ENCODE measurements around the gene ZNF654. TPM values are rescaled to one million over a fixed set of nuclear protein-coding genes. Genes with fewer than 3 reads are reported as not detected.
"Not testable (repeated sequence)": the region's sequence is repeated elsewhere in the genome, so short reads cannot be mapped to it uniquely, and the experiment has no call there.

The ZNF654 gene
- total RNA-seq = 6.6 and 6.8 TPM in 2 replicates

DNA sequence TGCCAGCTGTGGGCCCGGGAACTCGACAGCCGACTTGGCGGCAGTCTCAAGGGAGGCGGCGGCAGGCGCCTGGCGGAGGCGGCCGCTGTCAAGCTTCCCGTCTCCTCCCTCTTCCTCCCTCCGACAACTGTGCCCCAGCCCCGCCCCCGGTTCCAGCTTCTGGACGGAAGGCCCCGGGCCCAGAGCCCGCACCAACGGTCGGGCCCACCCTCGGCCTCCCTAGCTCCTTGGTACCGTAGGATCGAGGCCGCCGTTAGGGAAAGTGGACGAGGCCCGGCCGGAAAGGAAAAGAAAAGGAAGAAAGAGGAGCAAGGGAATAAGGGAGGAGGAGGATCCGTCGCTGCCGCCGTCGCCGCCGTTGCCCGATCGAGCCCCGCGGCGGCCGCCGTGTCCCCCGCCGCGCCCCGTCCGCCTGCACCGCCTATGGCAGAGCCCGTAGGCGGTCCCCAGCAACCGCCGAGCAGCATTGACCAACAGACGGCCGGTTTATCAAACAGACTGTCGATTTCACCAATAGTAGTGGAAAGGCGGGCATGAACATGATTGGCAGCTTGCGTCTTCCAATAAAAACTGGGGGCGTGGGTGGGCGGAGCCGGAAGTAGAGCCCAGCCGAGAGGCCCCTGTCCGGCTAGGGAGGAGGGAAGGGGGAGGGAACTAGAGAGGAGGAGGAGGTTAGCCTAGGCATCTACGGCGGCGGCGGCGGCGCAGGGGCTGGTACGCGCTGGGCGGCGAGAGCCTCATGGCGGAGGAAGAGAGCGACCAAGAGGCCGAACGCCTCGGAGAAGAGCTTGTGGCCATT lies at the start of gene ZNF654, which contains the start of gene CGGBP1:
Gene ZNF654, plus strand, starts transcription at position 675 of the 799 bp plus-strand sequence. Its CDS starts 65 bp downstream, at position 740.
Gene CGGBP1, minus strand, starts transcription at position 425 of the 799 bp plus-strand sequence. CDS start 3,029 bp downstream, outside the sequence.
- DNase-seq (ENCODE audit: low read depth) = peak; percentile 89

DNA sequence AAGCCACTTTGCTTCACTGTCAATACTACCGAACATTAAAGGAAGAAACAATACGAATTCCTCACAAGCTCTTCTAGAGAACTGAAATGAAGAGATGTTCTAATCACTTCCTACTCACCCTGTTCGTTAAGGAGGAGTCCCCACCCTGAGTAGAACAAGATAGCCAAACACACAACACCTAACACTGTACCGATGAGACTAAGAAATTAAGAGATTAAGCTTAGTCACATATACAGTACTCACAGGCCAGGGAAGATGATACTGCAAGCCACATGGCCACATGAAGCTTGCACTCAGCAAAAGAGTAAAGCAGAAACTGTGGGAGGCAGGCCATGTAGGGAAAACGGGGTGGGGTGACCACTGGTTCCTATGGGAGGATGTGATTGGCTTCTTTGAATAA lies 48.2 kb upstream of the ZNF654 start:
- H3K27me3 ChIP-seq (ENCODE audit: control insufficient read depth, insufficient read depth, low read length) = no peaks in the 10 kb centered on the region
- no peak overlapping the region for H3K4me3 ChIP-seq (ENCODE audit: low read depth, low read length)
- TF ChIP-seq, protein P1, sequence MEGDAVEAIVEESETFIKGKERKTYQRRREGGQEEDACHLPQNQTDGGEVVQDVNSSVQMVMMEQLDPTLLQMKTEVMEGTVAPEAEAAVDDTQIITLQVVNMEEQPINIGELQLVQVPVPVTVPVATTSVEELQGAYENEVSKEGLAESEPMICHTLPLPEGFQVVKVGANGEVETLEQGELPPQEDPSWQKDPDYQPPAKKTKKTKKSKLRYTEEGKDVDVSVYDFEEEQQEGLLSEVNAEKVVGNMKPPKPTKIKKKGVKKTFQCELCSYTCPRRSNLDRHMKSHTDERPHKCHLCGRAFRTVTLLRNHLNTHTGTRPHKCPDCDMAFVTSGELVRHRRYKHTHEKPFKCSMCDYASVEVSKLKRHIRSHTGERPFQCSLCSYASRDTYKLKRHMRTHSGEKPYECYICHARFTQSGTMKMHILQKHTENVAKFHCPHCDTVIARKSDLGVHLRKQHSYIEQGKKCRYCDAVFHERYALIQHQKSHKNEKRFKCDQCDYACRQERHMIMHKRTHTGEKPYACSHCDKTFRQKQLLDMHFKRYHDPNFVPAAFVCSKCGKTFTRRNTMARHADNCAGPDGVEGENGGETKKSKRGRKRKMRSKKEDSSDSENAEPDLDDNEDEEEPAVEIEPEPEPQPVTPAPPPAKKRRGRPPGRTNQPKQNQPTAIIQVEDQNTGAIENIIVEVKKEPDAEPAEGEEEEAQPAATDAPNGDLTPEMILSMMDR (IDR thresholded peaks at IDR 0.05; ENCODE audit: insufficient read depth, low read length, poor library complexity, severe bottlenecking) = no peak
- H3K36me3 ChIP-seq (ENCODE audit: control insufficient read depth, insufficient read depth, low read length) = no peaks in the 10 kb centered on the region
- no peak for DNase-seq (ENCODE audit: low read depth)

More for the DNA sequence above, at the start of gene ZNF654, which contains the start of gene CGGBP1:
- no peaks in the 10 kb centered on the region for H3K27me3 ChIP-seq (ENCODE audit: control insufficient read depth, insufficient read depth, low read length)
- peak within 1 kb of the TSS; percentile 87 for H3K4me3 ChIP-seq (ENCODE audit: low read depth, low read length)
- H3K36me3 ChIP-seq (ENCODE audit: control insufficient read depth, insufficient read depth, low read length) = peaks cover 1% of the 10 kb centered on the region
- TF ChIP-seq, protein P1 (IDR thresholded peaks at IDR 0.05; ENCODE audit: insufficient read depth, low read length, poor library complexity, severe bottlenecking) = no peak

DNA sequence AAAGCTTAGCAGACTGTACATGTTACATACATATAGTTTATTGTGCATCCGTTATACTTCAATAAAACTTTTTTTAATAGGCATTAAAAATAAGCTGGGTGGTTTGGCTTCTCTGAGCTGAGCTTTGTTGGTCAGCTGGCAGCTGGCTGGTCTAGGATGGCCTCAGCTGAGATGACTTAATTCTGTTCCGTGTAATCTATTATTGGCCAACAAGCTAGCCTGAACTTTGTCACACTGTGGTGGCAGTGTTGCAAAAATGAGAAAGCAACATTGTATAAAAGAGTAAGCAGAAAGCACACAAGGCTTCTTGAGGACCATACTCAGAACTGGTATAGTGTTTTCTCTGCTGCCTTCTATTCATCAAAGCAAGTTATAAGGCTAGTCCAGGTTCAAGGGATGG lies 45.5 kb upstream of the ZNF654 start:
- H3K36me3 ChIP-seq (ENCODE audit: control insufficient read depth, insufficient read depth, low read length) = no peaks in the 10 kb centered on the region
- TF ChIP-seq, protein P1 (IDR thresholded peaks at IDR 0.05; ENCODE audit: insufficient read depth, low read length, poor library complexity, severe bottlenecking) = no peak
- H3K27me3 ChIP-seq (ENCODE audit: control insufficient read depth, insufficient read depth, low read length) = no peaks in the 10 kb centered on the region
- H3K4me3 ChIP-seq (ENCODE audit: low read depth, low read length) = no peak overlapping the region
- DNase-seq (ENCODE audit: low read depth) = no peak

DNA sequence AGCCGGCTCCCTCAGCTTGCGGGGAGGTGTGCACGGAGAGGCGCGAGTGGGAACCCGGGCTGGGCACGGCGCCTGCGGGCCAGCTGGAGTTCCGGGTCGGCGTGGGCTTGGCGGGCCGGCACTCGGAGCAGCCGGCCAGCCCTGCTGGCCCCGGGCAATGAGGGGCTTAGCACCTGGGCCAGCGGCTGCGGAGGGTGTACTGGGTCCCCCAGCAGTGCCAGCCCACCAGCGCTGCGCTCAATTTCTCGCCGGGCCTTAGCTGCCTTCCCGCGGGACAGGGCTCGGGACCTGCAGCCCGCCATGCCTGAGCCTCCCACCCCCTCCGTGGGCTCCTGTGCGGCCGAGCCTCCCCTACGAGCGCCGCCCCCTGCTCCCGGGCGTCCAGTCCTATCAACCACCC lies 43.4 kb upstream of the ZNF654 start:
- not testable (repeated sequence) for H3K27me3 ChIP-seq (ENCODE audit: control insufficient read depth, insufficient read depth, low read length); DNase-seq (ENCODE audit: low read depth); H3K36me3 ChIP-seq (ENCODE audit: control insufficient read depth, insufficient read depth, low read length); H3K4me3 ChIP-seq (ENCODE audit: low read depth, low read length)

DNA sequence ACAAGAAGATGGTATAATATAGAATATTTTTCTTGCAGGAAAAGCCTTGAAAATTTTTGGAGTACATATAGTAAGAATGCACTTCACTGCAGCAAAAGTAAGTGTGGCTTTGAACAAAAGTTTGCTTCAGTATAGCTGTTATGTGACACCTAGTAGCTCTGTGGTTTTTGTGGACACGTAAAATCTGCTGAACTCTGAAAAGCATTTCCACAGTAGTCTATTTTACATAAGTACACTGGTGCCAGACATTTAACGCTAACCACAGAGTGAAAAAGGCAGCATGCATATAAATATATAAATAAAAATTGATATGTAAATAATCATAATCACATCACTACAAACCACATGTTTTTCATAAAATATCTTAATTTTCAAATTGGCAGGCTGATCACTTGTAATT lies 40.0 kb upstream of the ZNF654 start:
- TF ChIP-seq, protein P1 (IDR thresholded peaks at IDR 0.05; ENCODE audit: insufficient read depth, low read length, poor library complexity, severe bottlenecking) = no peak
- no peak for DNase-seq (ENCODE audit: low read depth)
- Histone ChIP-seq H3K4me3 (ENCODE audit: low read depth, low read length) (no peak overlapping the region), H3K27me3 (ENCODE audit: control insufficient read depth, insufficient read depth, low read length) (no peaks in the 10 kb centered on the region), H3K36me3 (ENCODE audit: control insufficient read depth, insufficient read depth, low read length) (no peaks in the 10 kb centered on the region)

DNA sequence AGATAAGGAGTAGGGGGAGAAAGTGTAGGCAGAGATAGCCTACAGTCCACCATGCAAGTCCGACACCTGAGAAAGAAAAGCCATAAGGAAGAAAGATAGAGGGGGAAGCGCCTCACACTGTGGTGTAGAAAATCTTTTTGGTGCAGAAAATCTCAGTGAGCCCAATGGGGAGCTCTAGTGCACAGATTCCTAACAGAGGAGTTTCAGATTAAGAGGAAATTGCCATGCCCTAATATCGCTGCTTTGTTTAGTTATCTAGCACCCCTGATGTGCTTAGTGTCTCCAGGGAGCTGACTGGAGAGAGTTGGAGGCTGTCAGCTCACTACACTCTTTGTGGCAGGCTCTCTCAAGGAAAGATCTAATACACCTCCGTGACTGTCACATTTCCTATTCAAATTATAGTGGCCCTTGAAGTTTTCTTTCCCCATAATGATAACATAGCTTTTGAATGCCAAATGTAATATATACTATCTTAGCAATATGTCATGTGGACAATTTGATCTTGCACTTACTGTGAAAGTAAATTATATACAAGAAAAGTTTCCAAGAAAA lies 34.0 kb upstream of the ZNF654 start:
- Histone ChIP-seq H3K36me3 (ENCODE audit: control insufficient read depth, insufficient read depth, low read length) (no peaks in the 10 kb centered on the region), H3K27me3 (ENCODE audit: control insufficient read depth, insufficient read depth, low read length) (no peaks in the 10 kb centered on the region), H3K4me3 (ENCODE audit: low read depth, low read length) (no peak overlapping the region)
- TF ChIP-seq, protein P1 (IDR thresholded peaks at IDR 0.05; ENCODE audit: insufficient read depth, low read length, poor library complexity, severe bottlenecking) = no peak
- no peak for DNase-seq (ENCODE audit: low read depth)

Measured in kidney epithelial cell (primary cell).